K562 (cell line): ENCODE data around the gene CACNA2D3. TPM values are rescaled to one million over a fixed set of nuclear protein-coding genes. Genes with fewer than 3 reads are reported as not detected.

Experiments
- ATAC-seq: fragments of 200-7000 bp; cut with Tn5 transposase; 3 replicates; pipeline ENCODE4 v1.9.1; 2020; ENCODE audit warnings: moderate library complexity
- BruUV-seq: library from RNA; stranded (reverse); fragments of 400-500 nt; replicated peaks from 2 replicates; lab custom pipeline; 2021; lab: Mats Ljungman, UMichigan
- CTCF ChIA-PET: fragments of 300-600 bp; formaldehyde crosslinking; extraction: SDS; loops from one replicate; lab custom pipeline; 2021; ENCODE audit warnings: low intra/inter-chr PET ratio; lab: Yijun Ruan, JAX
- POLR2A ChIA-PET: fragments of 300-600, 350-650 bp; sonication (Branson Sonifier 250); formaldehyde crosslinking; extraction: SDS; loops from one replicate; lab custom pipeline; 2021; ENCODE audit warnings: antibody characterized with exemption, inconsistent platforms; lab: Yijun Ruan, JAX
- DNase-seq, 4 experiments: peaks; one replicate each; pipeline versions ENCODE4 v3.0.0 to v3.0.0-alpha.2; 2011 to 2018; ENCODE audit warnings: low spot score in 3 of 4, mixed read lengths in 3 of 4; ENCODE audit errors: extremely low read depth in 1 of 4
- FAIRE-seq: peaks from 2 replicates; lab custom pipeline; 2011; peaks lifted over from hg19 to GRCh38; lab: Jason Lieb, UNC
- H2AFZ ChIP-seq: 2 replicates; pipeline ENCODE4 v1.6.0; 2011; ENCODE audit warnings: low read depth, low read length, control low read depth, inconsistent platforms
- H3K27ac ChIP-seq: fragments of 200-600 bp; 3 replicates; pipeline ENCODE4 v1.8.0; 2011; ENCODE audit warnings: low read depth, mild to moderate bottlenecking, control low read depth, inconsistent platforms, low read length, moderate library complexity, mixed read lengths; ENCODE audit errors: extremely low read depth
- H3K27me3 ChIP-seq, 2 experiments: fragments of 300-600 bp in 1 of 2; 2 replicates in 1 of 2; 3 replicates in 1 of 2; pipeline versions ENCODE4 v1.6.0 to v1.8.0; 2011; ENCODE audit warnings: inconsistent platforms in 2 of 2, low read length in 2 of 2, mild to moderate bottlenecking in 1 of 2, mixed read lengths in 1 of 2, moderate library complexity in 1 of 2; ENCODE audit not compliant: control insufficient read depth in 2 of 2, insufficient read depth in 2 of 2
- H3K36me3 ChIP-seq: fragments of 300-600 bp; 3 replicates; pipeline ENCODE4 v1.8.0; 2011; ENCODE audit warnings: mild to moderate bottlenecking, low read length, inconsistent platforms; ENCODE audit not compliant: control insufficient read depth, insufficient read depth
- H3K4me1 ChIP-seq, 2 experiments: fragments of 200-600 bp in 1 of 2; replicated peaks in 1 of 2; 2 replicates in 1 of 2; 3 replicates in 1 of 2; pipeline versions ENCODE4 v1.5.1 to v1.8.0; 2011; ENCODE audit warnings: inconsistent platforms in 2 of 2, low read length in 2 of 2, mild to moderate bottlenecking in 1 of 2, mixed read lengths in 1 of 2, moderate library complexity in 1 of 2; ENCODE audit not compliant: control insufficient read depth in 2 of 2, insufficient read depth in 2 of 2
- H3K4me2 ChIP-seq: 2 replicates; pipeline ENCODE4 v1.6.1; 2011; ENCODE audit warnings: low read length, control low read depth, inconsistent platforms, mixed read lengths; ENCODE audit not compliant: insufficient read depth
- H3K4me3 ChIP-seq: fragments of 200-600 bp; sonication (generic), shearing (Covaris generic); 2 replicates; pipeline ENCODE4 v1.5.1; 2016; ENCODE audit warnings: control low read depth, inconsistent platforms
- H3K79me2 ChIP-seq: fragments of 200-600 bp; 3 replicates; pipeline ENCODE4 v1.8.0; 2011; ENCODE audit warnings: low read length, inconsistent platforms; ENCODE audit not compliant: control insufficient read depth, insufficient read depth
- H3K9ac ChIP-seq, 2 experiments: 2 replicates each; pipeline versions ENCODE4 v1.6.0 to v1.6.1; 2011; ENCODE audit warnings: low read depth in 2 of 2, low read length in 2 of 2, control low read depth in 1 of 2, inconsistent platforms in 1 of 2, mild to moderate bottlenecking in 1 of 2, mixed read lengths in 1 of 2; ENCODE audit not compliant: insufficient read depth in 1 of 2
- H3K9me1 ChIP-seq: one replicate; pipeline ENCODE4 v1.6.0; 2011; ENCODE audit warnings: inconsistent platforms, mild to moderate bottlenecking, low read length, moderate library complexity; ENCODE audit not compliant: control insufficient read depth, insufficient read depth
- H3K9me3 ChIP-seq: replicated peaks from 2 replicates; pipeline ENCODE4 v1.5.1; 2011; ENCODE audit warnings: low read depth, low read length, inconsistent platforms; ENCODE audit not compliant: control insufficient read depth, insufficient read depth
- H4K20me1 ChIP-seq: replicated peaks from 2 replicates; pipeline ENCODE4 v1.6.1; 2011; ENCODE audit warnings: low read length, inconsistent platforms, mixed read lengths; ENCODE audit not compliant: control insufficient read depth, insufficient read depth
- ATF6 ChIP-seq: sonication (generic); formaldehyde crosslinking; IDR thresholded peaks from 2 replicates; pipeline ENCODE4 v1.4.0; 2020; ENCODE audit warnings: mild to moderate bottlenecking, missing genetic modification reagents
- BCLAF1 ChIP-seq, 2 experiments: fragments of 450-650 bp in 1 of 2; IDR thresholded peaks; 2 replicates each; pipeline ENCODE4 v1.6.1; 2011 to 2017; ENCODE audit warnings: low read depth in 2 of 2, antibody characterized with exemption in 1 of 2, borderline replicate concordance in 1 of 2, low read length in 1 of 2, mild to moderate bottlenecking in 1 of 2, mixed read lengths in 1 of 2; ENCODE audit not compliant: control insufficient read depth in 1 of 2
- CREB1 ChIP-seq, 2 experiments: sonication (generic) in 1 of 2; formaldehyde crosslinking in 1 of 2; IDR thresholded peaks; 2 replicates each; pipeline versions ENCODE4 v1.6.1 to v1.8.0; 2012 to 2022; ENCODE audit warnings: inconsistent platforms in 1 of 2, mild to moderate bottlenecking in 1 of 2, missing genetic modification reagents in 1 of 2, moderate library complexity in 1 of 2
- ILK ChIP-seq: fragments of 450-650 bp; IDR thresholded peaks from 2 replicates; pipeline ENCODE4 v1.6.1; 2016; ENCODE audit warnings: missing genetic modification characterization, low read depth, mild to moderate bottlenecking, missing compliant biosample characterization, moderate library complexity, borderline replicate concordance
- RBBP5 ChIP-seq: fragments of 200-600 bp; sonication (generic); IDR thresholded peaks from 2 replicates; pipeline ENCODE4 v1.6.1; 2012; ENCODE audit warnings: borderline replicate concordance, mild to moderate bottlenecking, low read length, control low read depth, inconsistent platforms; ENCODE audit not compliant: insufficient read depth, poor library complexity, severe bottlenecking
- ZNF668 ChIP-seq: fragments of 250-450 bp; sonication (Bioruptor Pico); IDR thresholded peaks from 2 replicates; pipeline ENCODE4 v1.8.0; 2022; ENCODE audit warnings: mild to moderate bottlenecking, inconsistent platforms
- WGBS: fragments of 100-300 bp; shearing (Covaris generic); methylation state at CpG from one replicate; pipeline ENCODE4 v1.1.6; 2016; ENCODE audit warnings: low coverage, mixed read lengths; ENCODE audit not compliant: insufficient coverage; ENCODE audit errors: missing lambda C conversion rate; 5-methylcytosine and 5-hydroxymethylcytosine counted together
- in situ Hi-C: fragments of 300-500 bp; cut with MboI; formaldehyde crosslinking; loops from 4 replicates; pipeline ENCODE4 v1.15.0; 2018; ENCODE audit warnings: inconsistent platforms, mixed read lengths
- intact Hi-C: fragments of 100-400 bp; cut with micrococcal nuclease; formaldehyde crosslinking; loops from 2 replicates; pipeline ENCODE4 v1.14.2; 2022
- polyA plus RNA-seq, 8 experiments: library from polyadenylated mRNA; depleted of rRNA in 4 of 8; stranded (reverse) in 5 of 8; unstranded in 3 of 8; fragments of >200 nt; fragmentation: Nextera tagmentation in 2 of 8; fragmentation: Illumina TruSeq in 1 of 8; extraction: Ambion mirVana in 2 of 8; extraction: Trizol in 1 of 8; gene quantifications; 2 replicates each; pipeline versions ENCODE4 v1.2.1 to v1.2.3, GENCODE V29; 2011 to 2014; ENCODE audit warnings: inconsistent platforms in 1 of 8, missing spikeins in 1 of 8
- total RNA-seq, 7 experiments: library from RNA; depleted of rRNA in 6 of 7; stranded (reverse); fragments of >200 nt in 6 of 7; fragmentation: Illumina TruSeq in 2 of 7; extraction: Trizol in 2 of 7; gene quantifications; 2 replicates each; pipeline versions ENCODE4 v1.2.1 to v1.2.3, GENCODE V29; 2011 to 2021; ENCODE audit warnings: low replicate concordance in 1 of 7

CACNA2D3 gene
- total and polyA plus RNA-seq, 9 of the 15 experiments (the other 6 are each of a cell fraction or from before 2014, with no cell fraction given) = 0.01 TPM; not detected in 8

- Histone ChIP-seq H3K4me1 (no peaks in the 10 kb centered on the region), H3K4me3 (no peak overlapping the region), H3K27ac (no peak overlapping the region), H3K9me3 (no peaks in the 10 kb centered on the region), H3K79me2 (no peaks in the 10 kb centered on the region), H2AFZ (no peak overlapping the region), H3K9ac (no peak overlapping the region), H3K27me3 (no peaks in the 10 kb centered on the region; a peak in 1 of 5 replicates), H3K4me2 (no peak overlapping the region), H3K36me3 (no peaks in the 10 kb centered on the region), H4K20me1 (no peaks in the 10 kb centered on the region; the same call in 1 of the 2 replicates), H3K9me1 (no peaks in the 10 kb centered on the region)
- in situ Hi-C loops (no loop called here), intact Hi-C loops (no loop called here)
- ATAC-seq = no peak
- no peak for DNase-seq
- no peak for FAIRE-seq
- ChIA-PET CTCF (no interaction called here), POLR2A (interaction anchor here (1.0 kb wide), 1 partner anchor 13 kb away, joined by 3 read pairs; no protein-coding TSS in a partner anchor)
- BruUV-seq = no TSS peak
- 4% methylated on average over 3 of the region's 4 CpGs for WGBS
- no peak for TF ChIP-seq BCLAF1 (IDR thresholded peaks at IDR 0.05; ENCODE audit: borderline replicate concordance in 1 of 2, control insufficient read depth in 1 of 2, low read depth in 2 of 2, low read length in 1 of 2)
- TF ChIP-seq ZNF668 (CRISPR knock-in tag) = no peak
- TF ChIP-seq ILK = no peak
- no peak for TF ChIP-seq CREB1 (IDR thresholded peaks at IDR 0.05)
- TF ChIP-seq CREB1 (CRISPR knock-in tag; IDR thresholded peaks at IDR 0.05) = no peak
- no peak for TF ChIP-seq ATF6 (CRISPR knock-in tag)
- TF ChIP-seq RBBP5 = no peak
Measured at GRCh38 chr3:54663501-54664011, 541.2 kb downstream of the CACNA2D3 start.
